ENCODE data around the gene ATRN. TPM values are rescaled to one million over a fixed set of nuclear protein-coding genes. Genes with fewer than 3 reads are reported as not detected.
"Not testable (repeated sequence)": the region's sequence is repeated elsewhere in the genome, so short reads cannot be mapped to it uniquely, and the experiment has no call there.

The ATRN gene
- total RNA-seq, result 42.9 and 58.4 TPM in 2 replicates

- DNase-seq, result peak; percentile 96
Observed at GRCh38 chr20:3470627-3471396, at the start of gene ATRN. ATRN (plus strand) TSS chr20:3471018; CDS start chr20:3471108, 90 bp downstream.

GRCh38 chr20:3421985-3422384, 48.8 kb upstream of the ATRN start:
- no peak for DNase-seq

- no peak for DNase-seq
Observed at GRCh38 chr20:3423126-3423525, 47.7 kb upstream of the ATRN start.

DNA sequence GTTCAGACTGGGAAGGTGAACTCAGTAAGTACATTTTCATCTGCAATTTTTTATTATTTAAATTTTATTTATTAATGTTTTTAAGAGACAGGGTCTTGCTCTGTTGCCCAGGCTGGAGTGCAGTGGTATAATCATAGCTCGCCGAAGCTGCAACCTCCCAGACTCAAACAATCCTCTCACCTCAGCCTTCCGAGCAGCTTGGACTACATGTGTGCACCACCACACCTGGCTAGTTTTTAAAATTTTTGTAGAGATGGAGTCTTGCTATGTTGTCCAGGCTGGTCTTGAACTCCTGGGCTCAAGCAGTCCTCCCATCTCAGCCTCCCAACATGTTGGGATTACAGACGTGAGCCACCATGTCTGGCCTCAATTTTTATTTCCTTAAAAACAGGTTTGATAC, 44.1 kb upstream of the ATRN start:
- not testable (repeated sequence) for DNase-seq

DNA sequence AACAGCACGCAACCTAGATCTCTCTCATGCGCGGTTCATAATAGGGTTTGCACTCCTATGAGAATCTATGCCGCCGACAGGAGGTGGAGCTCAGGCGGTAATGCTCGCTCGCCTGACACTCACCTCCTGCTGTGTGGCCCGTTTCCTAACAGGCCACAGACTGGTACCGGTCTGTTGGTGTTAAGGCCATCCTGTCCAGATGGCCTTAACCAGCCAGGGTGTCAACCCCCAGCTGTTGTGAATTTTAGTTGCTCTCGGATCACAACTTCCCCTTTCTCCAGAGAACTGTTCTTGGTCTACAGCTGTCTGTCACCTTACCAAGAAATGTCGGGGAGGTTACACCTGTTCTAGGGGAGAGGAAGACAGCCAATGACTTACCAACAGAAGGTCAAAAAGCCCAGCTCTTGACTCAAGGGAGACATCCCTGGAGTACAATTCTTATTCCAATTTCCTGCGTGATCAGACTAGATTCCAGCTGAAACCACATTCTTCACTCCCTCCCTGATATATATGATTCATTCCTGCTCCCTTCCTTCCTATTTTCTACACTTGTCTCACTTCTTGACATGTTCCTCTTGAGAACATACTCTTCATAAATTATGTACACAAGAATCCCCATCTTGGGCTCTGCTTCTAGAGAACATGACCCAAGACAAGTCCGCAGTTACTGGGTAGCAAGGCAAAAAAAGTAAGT, 40.3 kb upstream of the ATRN start:
- DNase-seq, result no peak

DNA sequence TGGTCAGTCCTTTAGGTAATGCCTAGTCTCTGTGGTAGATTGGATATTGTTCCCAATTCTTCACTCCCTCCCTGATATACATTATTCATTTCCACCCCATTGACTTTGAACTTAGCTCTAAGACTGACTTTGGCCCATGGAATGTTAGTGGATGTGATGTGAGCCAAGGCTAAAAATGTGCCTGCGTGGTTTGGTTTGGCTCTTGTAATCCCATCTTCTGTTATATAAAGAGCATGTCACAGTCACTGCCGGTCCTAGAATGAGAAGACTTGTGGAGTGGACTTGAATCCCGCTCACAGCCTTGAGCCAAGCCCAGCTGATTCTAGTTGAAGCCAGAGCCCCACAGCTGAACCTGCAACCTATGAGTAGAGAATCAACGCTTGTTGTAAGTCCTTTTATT, 39.7 kb upstream of the ATRN start:
- DNase-seq, result no peak

DNA sequence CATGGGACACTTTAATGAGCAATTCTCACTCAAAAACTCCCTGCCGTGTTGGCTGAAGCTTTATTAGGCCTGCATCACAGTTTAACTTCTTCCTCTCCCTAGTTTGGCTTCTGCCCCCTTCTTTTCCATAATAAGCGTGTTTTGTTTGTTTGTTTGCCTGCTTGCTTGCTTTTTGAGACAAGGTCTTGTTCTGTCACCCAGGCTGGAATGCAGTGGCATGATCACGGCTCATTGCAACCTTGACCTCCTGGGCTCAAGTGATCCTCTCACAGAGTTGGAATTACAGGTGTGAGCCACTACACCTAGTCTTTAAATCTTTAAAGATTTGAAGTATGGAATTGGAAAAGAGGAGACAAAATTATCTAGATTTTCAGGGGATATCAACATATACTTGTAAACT, 38.0 kb upstream of the ATRN start:
- no peak for DNase-seq

GRCh38 chr20:3433744-3434143, 37.1 kb upstream of the ATRN start:
- DNase-seq, result no peak

GRCh38 chr20:3434232-3434631, 36.6 kb upstream of the ATRN start:
- DNase-seq, result no peak

GRCh38 chr20:3436864-3437574, 33.8 kb upstream of the ATRN start:
- DNase-seq, result no peak

DNA sequence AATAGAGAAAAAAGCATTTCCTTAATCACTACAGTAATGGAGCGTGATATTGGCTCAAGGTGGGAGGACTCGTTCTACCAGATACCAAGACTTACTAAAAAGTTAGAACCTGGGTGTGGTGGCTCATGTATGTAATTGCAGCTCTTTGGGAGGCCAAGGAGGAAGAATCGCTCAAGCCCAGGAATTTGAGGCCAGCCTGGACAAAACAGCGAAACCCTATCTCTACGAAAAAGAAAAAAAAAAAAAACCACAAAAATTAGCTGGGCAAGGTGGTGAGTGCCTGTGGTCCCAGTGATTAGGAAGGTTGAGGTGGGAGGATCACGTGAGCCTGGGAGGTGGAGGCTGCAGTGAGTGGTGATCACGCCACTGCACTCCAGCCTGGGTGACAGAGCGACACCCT, 24.0 kb upstream of the ATRN start:
- DNase-seq, result no peak

DNA sequence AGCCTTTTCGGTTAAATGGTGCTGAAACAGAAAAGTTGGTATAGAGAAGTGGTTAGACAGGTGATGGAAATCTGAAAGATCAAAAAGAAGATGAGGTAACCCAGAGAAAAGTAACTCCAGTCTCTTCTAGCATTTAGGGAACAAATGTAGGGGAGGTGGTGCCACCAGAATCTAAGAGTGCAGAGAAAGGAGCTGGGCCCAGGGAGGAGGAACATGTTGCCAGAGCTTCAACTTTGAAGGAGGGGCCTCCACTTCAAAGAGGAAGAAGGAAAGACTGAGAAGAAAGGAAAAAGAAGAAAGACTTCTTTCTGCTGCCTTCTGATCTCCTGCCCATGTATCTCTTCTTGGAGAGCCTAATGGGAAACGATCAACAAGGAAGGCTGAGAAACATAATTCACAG, 23.5 kb upstream of the ATRN start:
- no peak for DNase-seq

GRCh38 chr20:3449319-3449718, 21.5 kb upstream of the ATRN start:
- DNase-seq, result no peak

GRCh38 chr20:3452136-3452535, 18.7 kb upstream of the ATRN start:
- no peak for DNase-seq

GRCh38 chr20:3452690-3453089, 18.1 kb upstream of the ATRN start:
- no peak for DNase-seq

DNA sequence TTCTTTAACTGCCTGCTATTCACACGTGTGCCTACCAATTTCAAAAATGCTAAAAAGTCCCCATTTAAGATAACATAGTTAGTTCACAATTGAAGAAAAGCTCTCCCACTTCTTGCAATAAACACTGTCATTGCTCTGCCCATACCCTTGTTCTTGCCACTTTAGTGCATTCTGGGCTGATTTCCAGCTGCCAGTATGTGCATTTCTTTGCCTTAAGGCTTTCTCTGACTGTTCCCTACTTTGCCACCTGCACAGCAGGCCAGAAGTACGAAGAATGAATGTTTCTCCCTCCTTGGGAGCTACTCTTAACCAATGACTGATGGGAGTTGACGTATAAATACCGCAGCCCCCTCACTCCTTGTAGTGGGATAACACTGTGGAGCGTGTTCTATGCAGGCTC, 16.0 kb upstream of the ATRN start:
- no peak for DNase-seq

DNA sequence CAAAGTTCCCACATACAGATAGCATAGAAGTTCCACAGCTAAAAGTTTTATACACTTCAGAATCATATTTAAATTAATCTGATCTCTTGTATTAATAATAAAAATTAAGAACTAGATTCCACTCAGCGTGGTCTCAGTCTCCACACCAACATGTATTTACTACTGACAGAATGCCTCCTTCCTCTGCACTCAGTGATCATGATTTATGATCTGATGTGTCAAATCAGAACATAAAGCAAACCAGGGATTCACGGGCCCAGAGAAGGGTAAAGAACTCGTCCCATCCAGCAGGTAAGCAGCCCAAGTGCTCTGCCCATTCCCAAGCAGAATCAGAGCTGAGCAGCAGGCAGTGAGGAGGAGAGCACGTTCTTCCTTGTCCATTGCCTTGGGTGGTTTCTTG, 14.2 kb upstream of the ATRN start:
- no peak for DNase-seq

- no peak for DNase-seq
Observed at GRCh38 chr20:3459881-3460307, 10.9 kb upstream of the ATRN start.

DNA sequence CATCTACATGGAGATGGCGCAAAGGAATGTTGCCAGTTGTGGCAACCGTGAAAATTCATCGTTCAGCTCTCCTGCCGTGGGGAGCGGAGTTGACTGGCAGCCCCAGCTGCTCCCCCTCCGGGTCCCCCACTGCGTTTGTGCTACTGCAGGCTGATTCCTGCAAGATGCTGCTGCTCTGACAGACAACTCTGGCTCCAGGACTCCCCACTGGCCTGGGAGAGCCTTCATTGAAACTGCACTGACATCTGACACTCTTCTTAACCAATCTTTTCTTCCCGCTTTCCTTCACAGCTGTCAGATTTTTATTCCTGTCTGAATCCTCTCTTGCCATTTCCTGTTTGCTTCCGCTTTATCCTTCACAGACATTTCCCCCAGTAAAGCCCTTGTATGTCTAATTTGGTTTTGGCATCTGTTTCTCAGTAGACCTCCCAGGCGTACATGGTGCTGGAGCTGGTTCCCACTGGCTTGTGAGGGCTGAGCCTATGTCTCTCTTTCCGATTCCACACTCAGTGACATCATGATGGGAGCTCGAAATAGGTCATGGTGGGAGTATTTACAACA, 9.5 kb upstream of the ATRN start:
- DNase-seq, result peak; percentile 21

GRCh38 chr20:3461911-3462677, 8.7 kb upstream of the ATRN start:
- no peak for DNase-seq

- no peak for DNase-seq
Observed at GRCh38 chr20:3464166-3464565, 6.7 kb upstream of the ATRN start.

DNA sequence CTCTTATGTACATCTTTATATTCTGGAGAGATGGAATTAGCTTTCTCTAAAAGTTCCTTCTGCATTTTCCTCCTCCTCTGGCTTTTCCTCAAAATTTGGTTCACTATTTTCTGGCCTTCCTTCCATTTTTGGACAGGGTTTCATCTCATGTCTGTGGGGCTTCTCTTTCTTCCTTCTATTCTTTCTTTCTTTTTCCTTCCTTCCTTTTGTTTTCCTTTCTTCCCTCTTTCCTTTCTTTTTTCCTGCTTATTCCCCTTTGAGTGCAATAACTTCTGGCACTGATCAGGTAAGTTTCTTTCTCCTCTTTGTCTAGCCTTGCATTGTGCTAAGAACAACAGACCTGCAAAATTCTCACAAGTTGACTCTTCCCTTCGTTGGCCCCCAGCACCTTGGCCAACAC, 5.5 kb upstream of the ATRN start:
- DNase-seq, result no peak

GRCh38 chr20:3470208-3470626, 601 bp upstream of the ATRN start:
- DNase-seq, result no peak
